ENCODE data around the gene SPEF2. TPM values are rescaled to one million over a fixed set of nuclear protein-coding genes. Genes with fewer than 3 reads are reported as not detected.

The SPEF2 gene
- total RNA-seq, 1 experiment from 2014 or later = 2.3 TPM

GRCh38 chr5:35687961-35688360 is 70.3 kb downstream of the SPEF2 start:
- no peak for DNase-seq (ENCODE audit: low read depth)
- in situ Hi-C loops (cut with HindIII; ENCODE audit: low pct_unique_long_range_greater_than_20kb, low sequenced_read_pairs) = no loop called here

GRCh38 chr5:35694481-35694880 is 76.8 kb downstream of the SPEF2 start:
- in situ Hi-C loops (cut with HindIII; ENCODE audit: low pct_unique_long_range_greater_than_20kb, low sequenced_read_pairs) = no loop called here
- no peak for DNase-seq (ENCODE audit: low read depth)

DNA sequence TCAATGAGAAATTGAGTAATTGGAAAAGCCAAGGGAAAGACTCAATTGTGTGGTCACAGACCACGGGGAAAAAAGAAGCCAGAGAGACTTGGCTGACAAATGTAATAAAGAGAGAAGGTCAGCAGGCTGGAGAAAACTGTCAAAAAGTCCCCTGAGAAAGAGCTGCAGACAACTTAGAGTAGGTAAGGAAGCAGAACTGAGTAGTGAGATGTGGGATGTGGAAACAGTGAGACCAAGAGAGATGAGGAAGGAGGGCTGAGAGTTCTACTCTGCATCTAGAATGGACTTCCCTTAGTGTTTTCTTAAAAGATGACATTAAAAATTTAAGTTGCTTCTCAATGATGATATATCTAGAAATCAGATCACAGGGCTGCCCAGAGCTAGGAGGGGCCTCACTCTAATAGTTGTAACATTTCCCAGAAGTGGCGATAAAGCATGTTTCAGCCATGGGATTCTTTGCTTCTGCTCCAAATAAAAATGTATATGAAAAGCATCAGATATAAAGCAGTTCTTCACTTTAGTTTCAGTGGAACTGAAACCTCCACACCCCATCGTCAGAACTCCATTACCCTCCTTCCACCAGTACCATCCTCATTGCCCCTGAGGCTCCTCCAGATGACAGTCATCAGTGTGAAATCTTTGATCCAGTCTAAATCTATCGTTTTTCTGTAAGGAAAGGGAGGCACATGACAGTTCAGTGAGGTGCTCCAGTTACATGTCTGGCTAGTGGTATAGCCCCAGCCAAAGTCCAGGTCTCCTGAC is 80.6 kb downstream of the SPEF2 start:
- in situ Hi-C loops (cut with HindIII; ENCODE audit: low pct_unique_long_range_greater_than_20kb, low sequenced_read_pairs) = no loop called here
- DNase-seq (ENCODE audit: low read depth) = no peak

GRCh38 chr5:35707659-35708058 is 90.0 kb downstream of the SPEF2 start:
- no peak for DNase-seq (ENCODE audit: low read depth)
- in situ Hi-C loops (cut with HindIII; ENCODE audit: low pct_unique_long_range_greater_than_20kb, low sequenced_read_pairs) = no loop called here

DNA sequence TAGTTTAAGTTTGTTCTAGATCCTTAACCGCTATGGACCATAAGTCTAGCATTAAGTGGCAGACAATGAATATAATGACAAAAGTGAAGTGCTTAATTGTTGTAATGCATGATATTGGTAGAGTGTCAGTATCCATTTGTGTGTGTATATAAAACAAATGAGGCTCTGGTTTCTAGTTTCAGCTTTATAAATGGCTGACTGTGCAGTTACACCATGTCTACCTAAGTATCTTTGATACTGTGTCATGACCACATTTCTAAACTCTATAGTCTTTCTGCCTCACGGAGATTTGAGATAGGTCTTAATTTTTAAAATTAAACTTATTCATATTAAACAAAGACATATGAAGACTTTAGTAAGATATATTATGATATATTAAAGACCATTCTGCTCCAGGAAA is 92.0 kb downstream of the SPEF2 start:
- no peak for DNase-seq (ENCODE audit: low read depth)
- in situ Hi-C loops (cut with HindIII; ENCODE audit: low pct_unique_long_range_greater_than_20kb, low sequenced_read_pairs) = no loop called here

- no peak for DNase-seq (ENCODE audit: low read depth)
- in situ Hi-C loops (cut with HindIII; ENCODE audit: low pct_unique_long_range_greater_than_20kb, low sequenced_read_pairs) = no loop called here
Observed at GRCh38 chr5:35717718-35718117, 100.1 kb downstream of the SPEF2 start.

GRCh38 chr5:35735718-35736117 is 118.1 kb downstream of the SPEF2 start:
- in situ Hi-C loops (cut with HindIII; ENCODE audit: low pct_unique_long_range_greater_than_20kb, low sequenced_read_pairs) = no loop called here
- no peak for DNase-seq (ENCODE audit: low read depth)

- in situ Hi-C loops (cut with HindIII; ENCODE audit: low pct_unique_long_range_greater_than_20kb, low sequenced_read_pairs) = no loop called here
- no peak for DNase-seq (ENCODE audit: low read depth)
Observed at GRCh38 chr5:35736280-35736679, 118.6 kb downstream of the SPEF2 start.

GRCh38 chr5:35741126-35741716 is 123.6 kb downstream of the SPEF2 start:
- in situ Hi-C loops (cut with HindIII; ENCODE audit: low pct_unique_long_range_greater_than_20kb, low sequenced_read_pairs) = no loop called here
- no peak for DNase-seq (ENCODE audit: low read depth)

GRCh38 chr5:35741971-35742370 is 124.3 kb downstream of the SPEF2 start:
- in situ Hi-C loops (cut with HindIII; ENCODE audit: low pct_unique_long_range_greater_than_20kb, low sequenced_read_pairs) = no loop called here
- no peak for DNase-seq (ENCODE audit: low read depth)

- no peak for DNase-seq (ENCODE audit: low read depth)
- in situ Hi-C loops (cut with HindIII; ENCODE audit: low pct_unique_long_range_greater_than_20kb, low sequenced_read_pairs) = no loop called here
Observed at GRCh38 chr5:35743644-35744043, 126.0 kb downstream of the SPEF2 start.

DNA sequence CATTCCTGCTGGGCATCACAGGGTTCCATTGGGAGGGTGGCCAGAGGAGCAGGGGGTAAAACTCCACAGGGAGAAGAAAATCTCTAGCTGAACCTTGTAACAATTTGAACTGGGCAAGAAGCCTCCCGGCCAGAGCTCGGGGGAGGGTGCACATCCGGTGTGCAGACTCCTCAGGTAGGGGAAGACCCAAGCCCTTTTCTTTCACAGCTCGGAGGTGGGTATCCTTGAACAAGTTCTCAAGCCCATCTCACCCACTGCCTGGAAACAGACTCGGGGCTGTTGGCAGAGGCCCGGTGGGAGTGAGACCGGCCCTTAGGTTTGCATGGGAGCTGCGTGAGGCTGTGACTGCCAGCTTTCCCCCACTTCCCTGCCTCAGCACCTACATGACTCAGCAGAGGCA is 127.5 kb downstream of the SPEF2 start:
- DNase-seq (ENCODE audit: low read depth) = no peak
- in situ Hi-C loops (cut with HindIII; ENCODE audit: low pct_unique_long_range_greater_than_20kb, low sequenced_read_pairs) = no loop called here

DNA sequence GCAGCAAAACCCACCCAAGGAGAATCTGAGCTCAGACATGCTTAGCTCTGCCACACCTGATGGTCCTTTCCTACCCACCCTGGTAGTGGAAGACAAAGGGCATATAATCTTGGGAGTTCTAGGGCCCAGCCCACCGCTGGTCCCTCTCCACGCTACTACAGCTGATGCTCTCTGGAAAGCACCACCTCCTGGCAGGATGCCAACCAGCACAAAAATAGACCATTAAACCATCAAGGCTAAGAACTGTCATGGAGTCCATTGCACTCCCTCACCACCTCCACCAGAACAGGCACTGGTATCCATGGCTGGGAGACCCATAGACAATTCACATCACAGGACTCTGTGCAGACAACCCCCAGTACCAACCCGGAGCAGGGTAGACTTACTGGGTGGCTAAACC is 128.0 kb downstream of the SPEF2 start:
- DNase-seq (ENCODE audit: low read depth) = no peak
- in situ Hi-C loops (cut with HindIII; ENCODE audit: low pct_unique_long_range_greater_than_20kb, low sequenced_read_pairs) = no loop called here

GRCh38 chr5:35752012-35752411 is 134.3 kb downstream of the SPEF2 start:
- in situ Hi-C loops (cut with HindIII; ENCODE audit: low pct_unique_long_range_greater_than_20kb, low sequenced_read_pairs) = no loop called here
- DNase-seq (ENCODE audit: low read depth) = no peak

DNA sequence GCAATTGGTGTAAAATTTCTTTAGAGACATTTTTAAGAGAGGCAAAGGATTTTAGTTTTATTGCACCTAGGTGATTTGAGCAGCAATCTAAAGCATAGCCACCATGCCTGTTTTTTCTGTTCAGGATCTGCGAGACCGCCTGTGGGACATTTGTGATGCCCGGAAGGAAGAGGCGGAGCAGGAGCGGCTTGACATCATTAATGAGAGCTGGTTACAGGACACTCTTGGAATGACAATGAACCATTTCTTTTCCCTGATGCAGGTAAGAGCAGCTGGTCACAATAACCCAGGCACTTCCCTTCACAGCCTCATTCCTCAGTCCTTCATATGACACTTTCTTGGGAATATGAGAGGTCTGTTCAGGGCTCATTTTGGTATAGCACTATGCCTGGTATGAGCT is 135.8 kb downstream of the SPEF2 start:
- in situ Hi-C loops (cut with HindIII; ENCODE audit: low pct_unique_long_range_greater_than_20kb, low sequenced_read_pairs) = no loop called here

DNA sequence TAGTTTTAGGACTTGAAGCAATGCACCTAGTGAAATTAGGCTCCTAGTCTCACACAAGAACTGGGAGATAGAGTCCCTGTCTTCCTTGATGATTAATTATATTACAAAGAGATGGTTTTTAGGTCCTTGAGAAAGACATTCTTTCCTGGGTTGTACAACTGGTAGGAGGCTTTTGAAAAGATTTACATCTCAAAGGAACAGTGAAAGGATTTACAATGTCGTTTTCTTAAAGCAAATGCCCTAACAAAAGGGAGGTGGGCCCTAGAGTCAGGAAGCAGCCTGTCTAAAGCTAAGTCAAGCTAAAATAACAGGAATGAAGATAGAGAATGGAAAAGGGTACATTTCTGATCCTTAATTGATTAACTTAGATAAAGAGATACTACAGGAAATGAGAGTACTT is 136.8 kb downstream of the SPEF2 start:
- no peak for DNase-seq (ENCODE audit: low read depth)
- in situ Hi-C loops (cut with HindIII; ENCODE audit: low pct_unique_long_range_greater_than_20kb, low sequenced_read_pairs) = no loop called here

More for the DNA sequence above, 135.8 kb downstream of the SPEF2 start:
- DNase-seq (ENCODE audit: low read depth) = no peak

DNA sequence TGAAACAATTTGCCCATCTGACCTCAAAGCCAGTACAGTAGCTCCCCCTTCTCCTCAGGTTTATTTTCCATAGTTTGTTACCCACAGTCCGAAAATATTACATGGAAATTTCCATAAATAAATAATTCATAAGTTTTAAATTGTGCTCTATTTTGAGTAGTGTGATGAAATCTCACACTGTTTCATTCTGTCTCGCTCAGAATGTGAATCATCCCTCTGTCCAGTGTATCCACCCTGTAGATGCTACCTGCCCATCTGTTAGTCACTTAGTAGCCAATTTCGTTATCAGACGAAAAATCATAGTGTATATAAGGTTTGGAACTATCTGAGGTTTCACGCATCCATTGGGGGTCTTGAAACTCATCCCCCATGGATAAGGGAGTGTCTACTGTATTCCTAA is 138.3 kb downstream of the SPEF2 start:
- in situ Hi-C loops (cut with HindIII; ENCODE audit: low pct_unique_long_range_greater_than_20kb, low sequenced_read_pairs) = no loop called here
- no peak for DNase-seq (ENCODE audit: low read depth)

- in situ Hi-C loops (cut with HindIII; ENCODE audit: low pct_unique_long_range_greater_than_20kb, low sequenced_read_pairs) = no loop called here
- DNase-seq (ENCODE audit: low read depth) = no peak
Observed at GRCh38 chr5:35758151-35758724, 140.6 kb downstream of the SPEF2 start.

DNA sequence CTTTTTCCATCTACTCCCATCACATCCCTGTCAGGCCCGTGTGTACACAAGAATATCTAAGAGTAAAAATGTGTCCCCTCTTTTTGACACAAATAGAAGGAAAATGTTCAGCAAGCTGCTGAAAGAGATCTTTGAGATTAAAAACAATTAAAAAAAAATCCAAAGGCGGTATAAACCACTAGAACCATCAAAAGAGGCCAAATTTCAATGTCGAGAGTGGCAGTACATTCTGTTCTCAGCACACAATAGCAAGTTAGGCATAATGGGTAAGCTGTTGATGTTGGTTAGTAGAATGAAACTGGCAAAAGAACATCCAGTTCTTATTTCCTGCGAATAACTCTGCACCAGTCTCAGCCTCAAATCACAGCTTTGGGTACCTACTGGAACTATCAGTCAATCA is 143.9 kb downstream of the SPEF2 start:
- in situ Hi-C loops (cut with HindIII; ENCODE audit: low pct_unique_long_range_greater_than_20kb, low sequenced_read_pairs) = no loop called here
- DNase-seq (ENCODE audit: low read depth) = no peak

DNA sequence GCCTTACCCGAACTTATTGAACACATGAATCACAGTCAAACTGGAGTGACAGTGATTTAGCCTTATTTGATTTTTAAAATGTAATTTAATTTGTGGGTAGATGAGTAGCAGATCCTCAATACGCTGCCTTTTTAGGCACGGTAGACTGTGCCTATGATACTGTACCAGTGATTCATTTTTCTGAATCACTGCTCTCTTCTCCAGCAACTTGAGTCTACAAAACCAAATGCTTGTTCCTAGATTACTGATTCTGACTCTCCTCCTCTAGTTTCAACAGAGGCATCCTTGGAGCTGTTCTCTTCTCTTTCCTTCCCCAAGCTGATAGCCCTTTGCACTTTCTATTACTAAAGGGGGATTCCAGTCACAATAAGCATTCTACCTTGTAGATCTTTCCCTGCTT is 144.7 kb downstream of the SPEF2 start:
- no peak for DNase-seq (ENCODE audit: low read depth)
- in situ Hi-C loops (cut with HindIII; ENCODE audit: low pct_unique_long_range_greater_than_20kb, low sequenced_read_pairs) = no loop called here

Data from Caki2 (cell line).